GM18519 (cell line): ENCODE results near the gene GALM.
"Not testable (repeated sequence)": the region's sequence is repeated elsewhere in the genome, so short reads cannot be mapped to it uniquely, and the experiment has no call there.

Experiments used
- ATAC-seq: cut with Tn5 transposase; IDR thresholded peaks from one replicate; pipeline ENCODE4 v1.9.1; 2021; ENCODE audit warnings: mild to moderate bottlenecking, moderate library complexity; ENCODE audit not compliant: unreplicated experiment, low FRiP score

GALM gene

DNA sequence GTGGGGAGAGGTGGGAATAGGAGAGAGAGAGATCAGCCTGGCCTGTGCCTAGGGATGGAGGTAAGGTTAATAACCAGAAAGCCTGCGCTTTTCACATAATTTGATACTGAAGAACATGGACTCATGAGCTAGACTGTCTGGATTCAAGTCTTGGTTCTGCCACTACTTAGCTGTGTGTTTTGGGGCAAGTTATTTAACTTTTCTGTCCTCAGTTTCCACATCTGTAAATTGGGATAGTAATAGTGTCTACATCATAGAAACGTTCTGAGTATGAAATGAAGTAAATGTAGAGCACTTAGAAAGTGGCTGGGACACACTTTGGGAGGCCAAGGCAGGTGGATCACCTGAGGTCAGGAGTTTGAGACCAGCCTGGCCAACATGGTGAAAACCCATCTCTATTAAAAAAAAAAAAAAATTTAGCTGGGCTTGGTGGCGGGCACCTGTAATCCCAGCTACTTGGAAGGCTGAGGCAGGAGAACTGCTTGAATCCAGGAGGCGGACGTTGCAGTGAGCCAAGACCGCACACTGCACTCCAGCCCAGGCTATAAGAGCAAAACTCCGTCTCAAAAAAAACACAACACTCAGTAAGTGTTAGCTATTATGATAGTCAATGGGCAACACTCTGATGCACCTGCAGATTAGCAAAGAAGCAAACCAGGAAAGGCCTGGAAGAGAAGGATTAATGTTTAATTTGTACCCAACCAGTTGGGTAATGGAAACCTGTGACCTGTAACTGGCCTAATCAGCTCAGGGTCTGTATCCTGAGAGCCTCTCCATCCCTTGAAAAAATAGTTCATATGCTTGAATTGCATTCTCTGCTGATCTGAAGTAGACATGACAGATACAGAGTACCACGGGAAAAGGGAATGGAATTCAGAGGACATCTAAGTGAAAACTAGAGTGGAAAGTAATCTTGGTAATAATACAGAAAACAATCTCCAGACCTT, 6.8 kb downstream of the GALM start:
- no peak for ATAC-seq

DNA sequence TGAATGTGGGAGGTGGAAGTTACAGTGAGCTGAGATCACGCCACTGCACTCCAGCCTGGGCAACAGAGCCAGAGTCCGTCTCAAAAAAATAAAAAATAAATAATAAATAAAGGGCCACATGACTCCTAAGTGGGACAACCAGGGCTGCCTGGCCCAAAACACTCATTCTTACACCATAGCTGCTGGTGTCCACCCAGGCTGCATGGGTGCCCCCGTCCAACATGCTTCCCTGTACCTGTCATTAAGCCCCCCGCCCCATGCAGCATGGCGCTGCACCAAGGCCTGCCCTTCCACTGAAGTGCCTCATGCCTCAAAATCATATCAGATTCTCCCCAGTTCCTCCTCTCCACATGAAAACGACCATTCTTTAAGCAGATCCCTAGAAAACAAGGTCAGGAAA, 10.8 kb downstream of the GALM start:
- no peak for ATAC-seq

DNA sequence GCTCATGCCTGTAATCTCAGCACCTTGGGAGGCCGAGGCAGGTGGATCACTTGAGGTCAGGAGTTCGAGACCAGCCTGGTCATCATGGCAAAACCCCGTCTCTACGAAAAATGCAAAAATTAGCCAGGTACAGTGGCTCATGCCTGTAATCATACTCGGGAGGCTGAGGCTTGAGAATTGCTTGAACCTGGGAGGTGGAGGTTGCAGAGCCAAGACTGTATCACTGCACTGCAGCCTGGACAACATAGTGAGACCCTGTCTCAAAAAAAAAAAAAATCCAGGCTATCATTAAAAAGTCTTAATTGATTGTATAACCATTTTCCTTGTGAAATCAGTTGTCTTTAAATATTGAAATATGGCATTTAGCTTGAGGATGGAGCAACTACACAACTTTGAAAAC, 15.0 kb downstream of the GALM start:
- ATAC-seq = not testable (repeated sequence)

DNA sequence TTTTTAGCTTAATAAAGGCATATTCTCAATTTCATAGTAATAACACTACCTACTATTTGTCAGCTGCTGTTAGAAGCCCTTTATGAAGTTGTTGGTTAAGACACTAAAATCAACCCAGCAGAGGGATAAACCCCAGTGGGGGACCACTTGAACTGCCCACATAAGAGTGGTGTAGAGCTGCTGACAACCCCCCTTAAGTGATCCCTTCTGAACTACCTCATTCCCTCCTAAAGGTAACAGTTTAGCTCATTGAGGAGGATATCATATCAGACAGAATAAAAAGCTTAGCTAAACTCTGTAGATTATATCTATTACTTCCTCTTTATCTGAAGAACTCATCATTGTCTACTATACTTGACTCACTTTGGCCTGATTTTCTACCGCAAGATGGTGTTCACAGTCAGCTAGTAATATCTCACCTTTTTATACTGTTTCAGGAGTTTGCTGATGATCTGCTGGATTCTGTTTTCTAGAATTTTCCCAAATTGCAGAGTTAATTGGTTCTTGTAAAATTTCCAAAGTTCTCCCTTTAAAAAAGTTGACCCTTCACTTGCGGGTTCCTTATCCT, 16.2 kb downstream of the GALM start:
- no peak for ATAC-seq

DNA sequence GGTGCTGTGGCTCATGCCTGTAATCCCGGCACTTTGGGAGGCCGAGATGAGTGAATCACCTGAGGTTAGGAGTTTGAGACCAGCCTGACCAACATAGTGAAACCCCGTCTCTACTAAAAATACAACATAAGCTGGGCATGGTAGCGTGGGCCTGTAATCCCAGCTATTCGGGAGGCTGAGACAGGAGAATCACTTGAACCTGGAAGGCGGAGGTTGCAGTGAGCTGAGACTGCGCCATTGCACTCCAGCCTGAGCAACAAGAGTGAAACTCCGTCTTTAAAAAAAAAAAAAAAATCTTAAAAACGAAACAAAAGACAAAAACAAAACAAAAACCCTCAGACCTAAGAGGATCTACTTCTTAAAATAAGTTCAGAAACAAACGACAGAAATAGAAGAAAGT, 16.7 kb downstream of the GALM start:
- not testable (repeated sequence) for ATAC-seq

DNA sequence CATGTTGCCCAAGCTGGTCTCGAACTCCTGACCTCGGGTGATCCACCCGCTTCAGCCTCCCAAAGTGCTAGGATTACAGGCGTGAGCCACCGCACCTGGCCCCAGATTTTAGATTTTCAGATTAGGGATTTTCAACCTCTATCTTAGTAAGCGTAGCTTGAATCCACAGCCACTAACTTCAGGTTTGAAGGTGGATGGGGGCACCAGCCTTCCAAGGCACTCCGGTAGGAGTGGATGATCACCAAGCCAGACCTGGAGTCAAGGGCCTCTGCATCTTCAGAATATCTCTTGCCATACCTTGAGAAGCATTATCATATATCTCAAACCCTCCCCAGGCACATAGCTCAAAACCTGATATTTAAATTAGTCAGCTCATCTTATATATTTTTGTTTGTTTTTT, 17.9 kb downstream of the GALM start:
- no peak for ATAC-seq

DNA sequence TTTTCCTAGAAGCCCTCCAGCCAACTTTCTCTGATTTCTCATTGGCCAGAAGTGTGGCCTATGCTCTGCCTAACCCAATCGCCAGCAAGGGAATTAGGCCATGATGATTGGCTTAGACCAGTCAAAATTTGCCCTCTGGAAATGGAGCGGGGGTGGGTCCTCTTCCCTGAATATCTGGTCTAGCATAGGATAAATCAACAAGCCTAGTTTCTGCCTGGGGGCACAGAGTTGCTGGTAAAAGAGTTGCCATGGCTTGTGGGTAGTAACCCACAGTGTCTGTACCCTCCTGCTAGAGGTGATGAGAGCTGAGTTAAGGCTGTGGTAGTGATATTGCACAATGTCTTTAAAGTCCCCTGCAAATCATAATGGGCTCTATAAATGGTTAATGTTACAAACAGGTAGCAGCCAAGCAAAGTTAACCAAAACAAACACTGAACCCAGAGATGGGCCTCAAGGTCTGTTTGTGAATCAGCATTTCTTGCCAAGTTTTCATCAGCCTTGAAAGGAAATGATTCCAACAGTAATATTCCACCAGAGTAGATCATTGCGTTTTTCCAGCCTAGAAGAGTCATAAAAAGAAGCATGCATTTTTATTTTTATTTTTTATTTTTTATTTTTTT, 19.3 kb downstream of the GALM start:
- ATAC-seq = no peak

DNA sequence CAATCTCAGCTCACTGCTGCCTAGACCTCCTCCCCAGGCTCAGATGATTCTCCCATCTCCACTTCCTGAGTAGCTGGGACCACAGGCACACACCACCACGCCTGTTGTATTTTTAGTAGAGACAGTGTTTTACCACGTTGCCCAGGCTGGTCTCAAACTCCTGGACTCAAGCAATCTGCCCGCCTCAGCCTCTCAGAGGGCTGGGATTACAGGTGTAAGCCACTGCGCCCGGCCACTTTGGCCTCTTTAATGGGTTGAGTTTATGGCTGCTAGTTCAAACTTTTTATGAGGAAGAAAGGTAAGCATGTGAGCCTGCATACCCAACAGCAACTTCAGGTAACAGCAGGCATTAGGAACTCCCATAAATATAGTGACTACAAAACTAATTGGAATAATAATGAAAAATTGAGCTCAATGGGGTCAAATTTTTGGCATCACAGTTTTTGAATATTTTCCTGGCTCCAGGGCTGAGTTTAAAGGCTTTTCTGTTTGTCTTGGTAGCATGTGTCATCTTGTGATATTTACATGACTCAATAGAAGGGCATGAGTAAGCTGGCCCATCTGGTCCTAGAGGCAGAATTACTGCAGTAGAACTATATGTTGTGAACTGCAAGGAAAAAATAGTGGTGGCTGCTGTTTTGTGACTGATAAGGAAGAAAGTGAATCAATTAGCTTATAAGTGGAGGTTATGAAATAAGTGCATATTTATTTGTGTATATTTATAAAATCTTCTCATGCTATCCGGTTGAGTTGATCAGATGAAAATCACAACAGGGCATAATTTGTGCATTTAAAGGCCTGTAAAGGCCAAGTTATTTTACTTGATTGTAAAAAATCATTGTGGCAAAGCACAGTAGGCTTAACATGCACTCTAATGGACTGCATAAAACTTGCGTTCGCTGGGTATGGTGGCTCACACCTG, 24.8 kb downstream of the GALM start:
- no peak for ATAC-seq

DNA sequence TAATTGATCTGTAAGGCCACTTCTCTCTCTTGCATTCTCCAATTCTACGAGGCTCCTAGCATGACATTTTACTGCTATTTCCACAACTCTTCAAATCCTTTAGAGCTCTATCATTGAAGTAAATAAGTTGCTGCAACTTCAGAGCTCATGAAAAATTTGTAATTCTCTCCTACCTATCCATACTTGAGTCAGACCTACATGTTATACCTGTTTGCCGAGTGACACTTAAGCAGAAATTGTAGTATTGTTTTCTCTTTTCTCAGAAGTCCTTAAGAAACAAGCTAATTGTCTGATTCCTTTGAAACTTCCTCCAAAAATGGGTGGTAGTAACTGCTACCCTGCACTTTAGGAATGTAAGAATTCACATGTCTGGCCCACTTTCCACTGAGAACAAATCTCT, 26.1 kb downstream of the GALM start:
- ATAC-seq = no peak

DNA sequence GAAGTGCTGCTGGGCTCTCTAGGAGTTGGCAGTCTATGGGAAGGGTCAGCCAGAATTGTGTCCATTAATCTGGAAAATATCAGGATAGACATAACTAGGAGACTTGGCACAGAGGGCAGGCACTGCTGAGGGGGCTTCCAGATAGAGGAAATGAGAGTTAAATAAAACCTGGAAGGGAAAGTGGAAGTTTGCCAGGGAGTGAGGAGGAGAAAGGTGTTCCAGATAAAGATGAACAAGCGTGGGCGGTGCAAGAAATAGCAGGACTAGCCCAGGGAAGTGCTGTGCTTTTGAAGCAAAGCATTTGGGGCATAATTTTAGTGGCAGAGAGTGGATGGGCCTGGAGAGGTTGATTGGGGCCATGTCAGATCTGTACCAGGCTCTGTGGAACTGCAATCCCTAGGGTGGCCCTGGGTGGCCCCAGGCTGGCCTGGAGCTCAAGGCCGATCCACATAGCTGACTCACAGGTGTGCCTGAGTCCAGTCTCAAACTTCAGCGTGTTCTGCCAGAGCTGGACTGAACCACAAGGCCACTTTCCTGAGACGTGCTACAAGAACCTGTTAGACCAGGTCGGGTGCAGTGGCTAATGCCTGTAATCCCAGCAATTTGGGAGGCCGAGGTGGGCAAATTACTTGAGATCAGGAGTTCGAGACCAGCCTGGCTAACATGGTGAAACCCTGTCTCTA, 26.9 kb downstream of the GALM start:
- ATAC-seq = no peak

DNA sequence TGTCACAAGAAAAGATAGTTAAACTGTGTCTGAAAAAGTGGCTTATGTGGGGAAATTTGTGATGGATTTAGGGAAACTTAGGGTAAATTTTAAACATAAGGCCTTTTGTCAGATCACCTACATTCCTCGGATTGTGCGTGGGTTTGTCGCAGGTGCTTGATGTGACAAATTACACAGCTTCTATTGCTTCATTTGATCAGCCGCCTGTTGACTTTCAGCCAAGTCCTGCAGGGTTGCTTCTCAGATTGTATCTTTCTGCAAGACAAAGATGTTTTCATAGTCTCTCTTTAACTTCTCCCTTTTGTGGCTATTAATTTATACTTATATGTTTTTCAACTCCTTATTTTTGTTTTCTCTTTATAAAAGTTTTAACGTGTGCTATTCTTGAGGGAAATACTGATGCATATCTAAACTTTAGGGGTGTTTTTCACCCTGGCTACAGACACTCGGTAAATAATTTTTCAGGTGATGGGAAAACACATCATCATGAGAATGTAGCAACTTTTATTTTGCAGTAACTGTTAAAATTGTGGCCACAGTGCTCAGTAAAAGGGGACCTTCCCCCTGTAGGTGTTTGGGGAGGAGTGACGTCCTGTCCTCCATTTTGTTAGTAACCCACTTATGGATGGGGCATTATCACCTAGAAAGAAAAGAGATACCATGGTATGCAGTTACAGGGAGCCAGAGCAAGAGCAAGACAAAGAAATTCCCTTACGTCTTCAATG, 31.4 kb downstream of the GALM start:
- no peak for ATAC-seq

DNA sequence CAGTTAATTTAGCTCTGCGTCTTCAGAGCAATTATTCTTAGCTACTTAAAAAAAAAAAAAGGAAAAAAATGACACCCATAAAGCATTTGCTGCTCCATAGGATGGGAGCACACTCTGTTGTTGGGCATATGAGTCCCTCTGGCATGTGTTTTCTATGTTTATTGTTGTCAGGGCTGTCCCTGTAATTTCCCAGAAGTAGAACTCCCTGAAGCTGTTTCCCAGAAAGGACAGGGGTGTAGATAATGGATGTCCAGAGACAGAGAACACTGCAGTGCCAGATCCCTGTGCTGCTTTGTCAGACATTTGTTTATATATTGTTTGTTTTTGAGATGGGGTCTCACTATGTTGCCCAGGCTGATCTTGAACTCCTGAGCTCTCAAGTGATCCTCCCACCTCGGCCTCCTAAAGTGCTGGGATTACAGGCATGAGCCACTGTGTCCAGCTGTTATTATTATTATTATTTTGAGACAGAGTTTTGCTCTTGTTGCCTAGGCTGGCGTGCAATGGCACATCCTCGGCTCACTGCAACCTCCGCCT, 32.6 kb downstream of the GALM start:
- no peak for ATAC-seq

DNA sequence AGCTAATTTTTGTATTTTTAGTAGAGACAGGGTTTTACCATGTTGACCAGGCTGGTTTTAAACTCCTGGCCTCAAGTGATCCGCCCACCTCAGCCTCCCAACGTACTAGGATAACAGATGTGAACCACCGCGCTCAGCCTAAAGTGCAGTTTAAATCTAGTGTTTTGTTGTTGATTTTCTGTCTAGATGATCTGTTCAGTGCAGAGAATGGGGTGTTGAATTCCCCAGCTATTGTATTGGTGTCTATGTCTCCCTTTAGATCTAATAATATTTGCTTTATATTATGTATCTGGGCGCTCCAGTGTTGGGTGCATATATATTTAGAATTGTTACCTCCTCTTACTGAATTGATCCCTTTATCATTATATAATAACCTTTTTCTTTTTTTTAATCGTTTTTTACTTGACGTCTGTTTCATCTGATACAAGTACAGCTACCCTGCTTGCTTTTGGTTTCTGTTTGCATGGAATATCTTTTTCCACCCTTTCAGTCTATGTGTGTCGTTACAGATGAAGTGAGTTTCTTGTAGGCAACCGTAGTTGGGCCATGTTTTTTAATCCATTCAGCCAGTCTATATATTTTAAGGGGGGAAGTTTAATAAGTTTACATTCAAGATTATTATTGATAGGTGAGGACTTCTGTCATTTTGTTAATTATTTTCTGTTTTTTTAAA, 34.3 kb downstream of the GALM start:
- ATAC-seq = no peak

DNA sequence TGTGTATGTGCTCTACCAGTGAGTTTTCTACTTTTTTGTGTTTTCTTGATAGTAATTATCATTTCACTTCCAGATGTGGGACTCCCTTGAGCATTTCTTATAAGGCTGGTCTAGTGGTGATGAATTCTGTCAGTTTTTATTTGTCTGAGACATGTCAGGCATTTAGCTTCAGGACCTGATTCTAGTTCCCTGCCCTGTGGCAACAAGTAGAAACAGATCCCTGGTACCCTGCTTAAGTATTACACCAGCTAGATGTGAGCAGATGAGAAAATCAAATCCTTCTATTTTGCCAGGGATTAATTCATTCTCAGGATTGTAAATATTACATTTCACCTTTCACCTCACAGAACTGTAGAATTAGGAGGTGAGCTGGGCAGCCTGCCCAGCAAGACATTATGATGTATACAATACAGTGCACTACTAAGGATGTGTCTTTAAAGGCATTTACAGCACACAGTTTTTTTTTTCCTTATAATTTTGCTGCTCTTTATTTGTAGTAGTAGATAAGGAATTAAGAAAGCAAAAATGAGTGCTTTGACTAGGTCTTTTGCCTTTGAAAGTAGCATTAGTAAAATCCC, 35.1 kb downstream of the GALM start:
- ATAC-seq = no peak

DNA sequence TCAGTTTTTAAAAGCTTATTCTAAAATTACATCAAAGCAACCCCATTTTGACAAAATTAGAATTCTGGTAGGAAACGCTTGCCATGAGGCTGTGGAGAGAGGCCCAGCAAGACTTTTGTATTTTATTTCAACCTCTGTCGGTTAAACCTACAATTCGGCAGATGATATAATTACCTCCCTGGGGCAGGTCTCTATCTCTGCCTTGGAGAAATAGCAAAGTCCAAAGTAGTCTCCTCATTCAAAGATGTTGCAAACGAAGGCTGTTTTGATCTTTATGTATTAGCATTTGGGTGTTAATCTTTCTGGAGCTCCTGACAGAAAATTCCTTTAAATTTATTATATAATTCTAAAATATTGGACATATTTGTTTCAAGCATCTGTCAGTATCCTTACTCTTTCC, 35.6 kb downstream of the GALM start:
- no peak for ATAC-seq

DNA sequence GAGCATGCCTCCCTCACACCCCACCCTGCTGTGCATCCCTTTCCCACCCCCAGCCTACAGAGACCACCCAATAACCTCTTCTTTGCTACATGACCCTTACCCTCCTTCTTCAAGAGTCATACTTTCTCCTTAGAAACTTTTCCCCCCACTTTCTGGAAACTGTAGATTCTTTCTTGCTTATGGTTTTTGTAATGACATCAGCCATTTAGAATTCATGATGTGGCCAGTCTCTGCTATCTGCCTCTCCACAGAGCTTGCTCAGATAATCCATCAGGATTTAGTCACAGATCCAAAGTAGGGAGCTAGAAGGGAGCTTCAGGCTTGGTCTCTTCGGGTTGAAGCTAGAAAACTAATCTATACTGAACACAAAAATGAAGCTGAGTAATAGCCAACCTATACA, 36.5 kb downstream of the GALM start:
- no peak for ATAC-seq

DNA sequence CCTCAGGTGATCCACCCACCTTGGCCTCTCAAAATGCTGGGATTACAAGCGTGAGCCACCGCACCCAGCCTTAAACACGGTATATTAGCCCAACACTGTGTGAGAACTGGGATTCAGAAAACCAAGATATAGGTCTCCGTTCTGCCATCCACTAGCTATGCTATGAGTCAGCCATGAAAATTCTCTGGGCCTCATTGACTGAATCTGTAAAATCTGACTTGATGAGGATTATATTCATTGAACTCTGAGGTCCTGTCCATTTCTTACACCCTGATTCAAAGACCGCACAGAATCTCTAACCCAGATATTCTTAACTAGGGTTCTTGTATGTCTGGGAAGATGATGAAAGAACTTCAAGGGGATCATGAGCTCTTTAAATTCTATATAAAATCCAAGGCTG, 37.4 kb downstream of the GALM start:
- ATAC-seq = not testable (repeated sequence)

DNA sequence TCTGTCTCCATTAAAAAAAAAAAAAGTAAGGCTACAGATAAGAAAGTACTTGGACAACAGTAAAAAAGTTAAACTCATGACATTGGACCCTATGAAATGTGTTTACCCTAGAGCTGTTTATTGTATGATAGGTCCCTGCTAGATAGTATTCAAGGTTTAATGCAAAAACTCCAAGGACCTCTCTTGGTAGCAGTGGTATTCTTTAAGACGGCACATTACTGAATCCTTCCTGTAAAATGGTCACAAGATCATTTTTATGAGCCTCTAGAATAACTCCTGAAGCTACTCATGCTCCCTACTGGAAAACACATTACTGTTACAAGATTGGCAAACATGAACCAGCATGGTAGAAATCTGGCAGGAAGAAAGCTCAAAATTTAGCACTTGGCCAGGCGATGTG, 38.8 kb downstream of the GALM start:
- ATAC-seq = no peak
